Glomerular endothelial cell (primary cell): ENCODE data around the gene OR2A42. TPM values are rescaled to one million over a fixed set of nuclear protein-coding genes. Genes with fewer than 3 reads are reported as not detected.
"Not testable (repeated sequence)": the region's sequence is repeated elsewhere in the genome, so short reads cannot be mapped to it uniquely, and the experiment has no call there.

Source experiments
- DNase-seq: peaks from one replicate; pipeline ENCODE4 v3.0.0-alpha.2; 2011; ENCODE audit warnings: low read depth, low spot score; ENCODE audit errors: extremely low read depth
- total RNA-seq: library from RNA; depleted of rRNA; stranded (reverse); fragments of >200 nt; gene quantifications from 2 replicates; pipeline ENCODE4 v1.2.3, GENCODE V29; 2015

Gene OR2A42
- total RNA-seq = not detected in 2 replicates

- DNase-seq = not testable (repeated sequence)
These were observed at the start of gene OR2A42 for GRCh38 chr7:144239365-144239764. Gene OR2A42 (minus strand): TSS chr7:144239605. CDS start chr7:144232843, 6,762 bp downstream.

- DNase-seq = not testable (repeated sequence)
These were observed 47.9 kb upstream of the OR2A42 start for GRCh38 chr7:144287171-144287784.

GRCh38 chr7:144283716-144284115, 44.3 kb upstream of the OR2A42 start:
- not testable (repeated sequence) for DNase-seq

- DNase-seq = not testable (repeated sequence)
These were observed 43.1 kb upstream of the OR2A42 start for GRCh38 chr7:144282490-144282889.

- DNase-seq = not testable (repeated sequence)
These were observed 42.6 kb upstream of the OR2A42 start for GRCh38 chr7:144281981-144282380.

GRCh38 chr7:144280010-144280409, 40.6 kb upstream of the OR2A42 start:
- not testable (repeated sequence) for DNase-seq

GRCh38 chr7:144275281-144275680, 35.9 kb upstream of the OR2A42 start:
- DNase-seq = not testable (repeated sequence)

- not testable (repeated sequence) for DNase-seq
These were observed 29.8 kb upstream of the OR2A42 start, which contains the start of gene CTAGE8 for GRCh38 chr7:144269188-144269587. Gene CTAGE8 (minus strand): TSS chr7:144269288. CDS start chr7:144269250, 38 bp downstream.

- DNase-seq = not testable (repeated sequence)
These were observed 25.3 kb upstream of the OR2A42 start, which contains the start of gene OR2A7 for GRCh38 chr7:144264692-144265091. Gene OR2A7 (minus strand): TSS chr7:144264792. CDS start chr7:144259628, 5,164 bp downstream.

GRCh38 chr7:144262128-144262527, 22.7 kb upstream of the OR2A42 start:
- DNase-seq = not testable (repeated sequence)

GRCh38 chr7:144259067-144259466, 19.7 kb upstream of the OR2A42 start:
- DNase-seq = not testable (repeated sequence)

GRCh38 chr7:144256112-144256511, 16.7 kb upstream of the OR2A42 start:
- no peak for DNase-seq

GRCh38 chr7:144255471-144255897, 16.1 kb upstream of the OR2A42 start:
- no peak for DNase-seq

- not testable (repeated sequence) for DNase-seq
These were observed 12.9 kb upstream of the OR2A42 start for GRCh38 chr7:144252307-144252706.

GRCh38 chr7:144247674-144248330, 8.4 kb upstream of the OR2A42 start:
- not testable (repeated sequence) for DNase-seq

- not testable (repeated sequence) for DNase-seq
These were observed 7.6 kb upstream of the OR2A42 start for GRCh38 chr7:144246967-144247366.

GRCh38 chr7:144245372-144245771, 6.0 kb upstream of the OR2A42 start:
- not testable (repeated sequence) for DNase-seq

GRCh38 chr7:144238530-144239082, 799 bp downstream of the OR2A42 start:
- not testable (repeated sequence) for DNase-seq

GRCh38 chr7:144233039-144233438, 6.4 kb downstream of the OR2A42 start:
- DNase-seq = not testable (repeated sequence)

- not testable (repeated sequence) for DNase-seq
These were observed 8.4 kb downstream of the OR2A42 start for GRCh38 chr7:144231027-144231426.

GRCh38 chr7:144228810-144229209, 10.6 kb downstream of the OR2A42 start:
- DNase-seq = not testable (repeated sequence)
